B cell (primary cell): Measurements from ENCODE around the gene SLC35F3. TPM values are rescaled to one million over a fixed set of nuclear protein-coding genes. Genes with fewer than 3 reads are reported as not detected.

Experiments
- ATAC-seq: fragments of 200-7000 bp; cut with Tn5 transposase; one replicate; pipeline ENCODE4 v1.10.0; 2021; ENCODE audit warnings: low read depth, mild to moderate bottlenecking, moderate number of reproducible peaks, moderate library complexity
- CTCF ChIA-PET: fragments of 350-600 bp; sonication (Branson Sonifier 250); formaldehyde crosslinking; loops from one replicate; lab custom pipeline; 2021; ENCODE audit warnings: antibody characterized with exemption, inconsistent platforms; lab: Charles Lee
- POLR2A ChIA-PET: fragments of 350-600 bp; sonication (Branson Sonifier 250); formaldehyde crosslinking; loops from one replicate; lab custom pipeline; 2021; ENCODE audit warnings: antibody characterized with exemption; lab: Charles Lee
- DNase-seq: peaks from one replicate; pipeline ENCODE4 v3.0.0; 2013
- H2AFZ ChIP-seq: 2 replicates; pipeline ENCODE4 v1.6.1; 2012; ENCODE audit warnings: mild to moderate bottlenecking, low read depth, low read length; ENCODE audit not compliant: insufficient read depth, poor library complexity, severe bottlenecking
- H3K27ac ChIP-seq, 2 donors: 1 replicate in 1 of 2; 2 replicates in 1 of 2; pipeline ENCODE4 v1.5.1; 2012 to 2013; ENCODE audit warnings: low read length in 2 of 2, mild to moderate bottlenecking in 2 of 2, moderate library complexity in 1 of 2
- H3K27me3 ChIP-seq, 4 experiments: fragments of 200-600 bp in 1 of 4; sonication (generic) in 1 of 4; replicated peaks in 1 of 4; 1 replicate in 2 of 4; 2 replicates in 2 of 4; pipeline versions ENCODE4 v1.6.1 to v1.7.0; 2013 to 2016; ENCODE audit warnings: low read length in 3 of 4, mild to moderate bottlenecking in 2 of 4, mixed read lengths in 1 of 4, moderate library complexity in 1 of 4; ENCODE audit not compliant: insufficient read depth in 4 of 4, control insufficient read depth in 3 of 4; ENCODE audit errors: control extremely low read depth in 1 of 4
- H3K36me3 ChIP-seq, 2 experiments: replicated peaks in 1 of 2; 1 replicate in 1 of 2; 2 replicates in 1 of 2; pipeline versions ENCODE4 v1.6.1 to v1.7.1; 2013; ENCODE audit warnings: low read length in 1 of 2; ENCODE audit not compliant: insufficient read depth in 2 of 2, control insufficient read depth in 1 of 2; ENCODE audit errors: control extremely low read depth in 1 of 2, extremely low read depth in 1 of 2
- H3K4me1 ChIP-seq, 2 donors: fragments of 200-600 bp in 1 of 2; sonication (generic) in 1 of 2; 1 replicate in 1 of 2; 2 replicates in 1 of 2; pipeline versions ENCODE4 v1.5.1 to v1.6.1; 2013 to 2017; ENCODE audit warnings: low read length in 2 of 2; ENCODE audit not compliant: control insufficient read depth in 2 of 2, insufficient read depth in 2 of 2
- H3K4me2 ChIP-seq: replicated peaks from 2 replicates; pipeline ENCODE3; 2012; ENCODE audit warnings: mild to moderate bottlenecking, low read depth, low read length; ENCODE audit not compliant: poor library complexity, severe bottlenecking
- H3K4me3 ChIP-seq, 5 experiments: fragments of 200-600 bp in 1 of 5; sonication (generic) in 1 of 5; 1 replicate in 3 of 5; 2 replicates in 2 of 5; pipeline versions ENCODE4 v1.5.1 to v1.7.0; 2011 to 2016; ENCODE audit warnings: low read length in 4 of 5, mild to moderate bottlenecking in 4 of 5, low read depth in 2 of 5, control low read depth in 1 of 5, moderate library complexity in 1 of 5; ENCODE audit not compliant: insufficient read depth in 1 of 5; ENCODE audit errors: control extremely low read depth in 1 of 5, extremely low read depth in 1 of 5
- H3K79me2 ChIP-seq: fragments of 200-600 bp; sonication (generic); one replicate; pipeline ENCODE4 v1.6.0; 2016; ENCODE audit warnings: low read length; ENCODE audit not compliant: control insufficient read depth, insufficient read depth
- H3K9ac ChIP-seq: fragments of 200-600 bp; sonication (generic); 2 replicates; pipeline ENCODE4 v1.6.1; 2017; ENCODE audit warnings: mild to moderate bottlenecking, low read length, moderate library complexity
- H3K9me3 ChIP-seq, 3 donors: one replicate each; pipeline versions ENCODE4 v1.6.1 to v1.7.1; 2013; ENCODE audit warnings: low read length in 2 of 3; ENCODE audit not compliant: control insufficient read depth in 2 of 3, insufficient read depth in 1 of 3; ENCODE audit errors: control extremely low read depth in 1 of 3
- H4K20me1 ChIP-seq: 2 replicates; pipeline ENCODE4 v1.6.0; 2012; ENCODE audit warnings: mild to moderate bottlenecking, low read length; ENCODE audit not compliant: insufficient read depth, control insufficient read depth, poor library complexity, severe bottlenecking
- H3K27ac Mint-ChIP-seq: one replicate; pipeline ENCODE4 v1.8.0; 2021; ENCODE audit warnings: mixed read lengths
- H3K27me3 Mint-ChIP-seq: one replicate; pipeline ENCODE4 v1.8.0; 2021; ENCODE audit warnings: mixed read lengths
- H3K4me1 Mint-ChIP-seq: one replicate; pipeline ENCODE4 v1.8.0; 2021; ENCODE audit warnings: mixed read lengths
- H3K4me3 Mint-ChIP-seq: one replicate; pipeline ENCODE4 v1.8.0; 2021; ENCODE audit warnings: mixed read lengths
- H3K9me3 Mint-ChIP-seq: one replicate; pipeline ENCODE4 v1.8.0; 2022; ENCODE audit warnings: mixed read lengths; ENCODE audit not compliant: insufficient read depth
- CTCF ChIP-seq: fragments of 200-600 bp; IDR thresholded peaks from one replicate; pipeline ENCODE4 v1.8.0; 2022; ENCODE audit warnings: antibody characterized with exemption, mild to moderate bottlenecking
- EZH2 ChIP-seq: IDR thresholded peaks from 2 replicates; pipeline ENCODE4 v1.6.1; 2012; ENCODE audit warnings: borderline replicate concordance, low read depth, mild to moderate bottlenecking, moderate library complexity, low read length; ENCODE audit not compliant: insufficient read depth, poor library complexity, severe bottlenecking
- WGBS: methylation state at CpG from one replicate; pipeline ENCODE4 v1.1.5; 2013; ENCODE audit warnings: missing lambda C conversion rate; ENCODE audit not compliant: insufficient coverage; 5-methylcytosine and 5-hydroxymethylcytosine counted together
- intact Hi-C: fragments of 100-400 bp; cut with micrococcal nuclease; formaldehyde crosslinking; loops from one replicate; pipeline ENCODE4 v1.10.0; 2022
- polyA plus RNA-seq: library from polyadenylated mRNA; depleted of rRNA; stranded (reverse); fragments of >200 nt; gene quantifications from 2 replicates; pipeline ENCODE4 v1.2.3, GENCODE V29; 2012
- total RNA-seq, 2 donors: library from RNA; stranded (reverse); fragments of 120-200 nt in 1 of 2; gene quantifications; 1 replicate in 1 of 2; 2 replicates in 1 of 2; pipeline versions ENCODE4 v1.2.3 to v1.2.4, GENCODE V29; 2013 to 2022

Gene SLC35F3
- total and polyA plus RNA-seq, 2 donors (not counting 1 experiment from before 2014, with no cell fraction given) = not detected

GRCh38 chr1:234018816-234019215, 114.3 kb downstream of the SLC35F3 start:
- H4K20me1 ChIP-seq = no peaks in the 10 kb centered on the region
- intact Hi-C loops = no loop called here
- WGBS = 97% methylated on average over 3 of the region's 4 CpGs
- no peaks in the 10 kb centered on the region for H3K27me3 ChIP-seq
- H3K36me3 ChIP-seq = no peaks in the 10 kb centered on the region
- DNase-seq (no peak), ATAC-seq (no peak)
- no peak overlapping the region for H3K4me2 ChIP-seq
- no peak overlapping the region for H3K27ac ChIP-seq
- H3K4me3 Mint-ChIP-seq = no peak overlapping the region
- H3K4me1 Mint-ChIP-seq = no peaks in the 10 kb centered on the region
- no peak overlapping the region for H2AFZ ChIP-seq
- H3K27ac Mint-ChIP-seq = no peak overlapping the region
- ChIA-PET CTCF (no interaction called here), POLR2A (no interaction called here)
- no peak overlapping the region for H3K4me3 ChIP-seq
- no peaks in the 10 kb centered on the region for H3K79me2 ChIP-seq
- H3K9ac ChIP-seq = no peak overlapping the region
- no peaks in the 10 kb centered on the region for H3K9me3 ChIP-seq
- no peaks in the 10 kb centered on the region for H3K4me1 ChIP-seq
- peaks cover 18% of the 10 kb centered on the region for H3K27me3 Mint-ChIP-seq
- TF ChIP-seq CTCF = no peak
- TF ChIP-seq EZH2 = no peak
- H3K9me3 Mint-ChIP-seq = peaks cover 2% of the 10 kb centered on the region

GRCh38 chr1:234019387-234019786, 114.9 kb downstream of the SLC35F3 start:
- H3K36me3 ChIP-seq = no peaks in the 10 kb centered on the region
- no peak overlapping the region for H3K4me3 ChIP-seq
- H3K9me3 ChIP-seq = no peaks in the 10 kb centered on the region
- H3K9ac ChIP-seq = no peak overlapping the region
- POLR2A ChIA-PET = no interaction called here
- H3K4me2 ChIP-seq = no peak overlapping the region
- intact Hi-C loops = no loop called here
- H3K79me2 ChIP-seq = no peaks in the 10 kb centered on the region
- no peak for DNase-seq
- CTCF ChIA-PET = no interaction called here
- 94% methylated on average over 2 of the region's 2 CpGs for WGBS
- Mint-ChIP-seq H3K4me1 (no peaks in the 10 kb centered on the region), H3K27me3 (peaks cover 18% of the 10 kb centered on the region), H3K27ac (no peak overlapping the region), H3K4me3 (no peak overlapping the region), H3K9me3 (peaks cover 2% of the 10 kb centered on the region)
- H3K4me1 ChIP-seq = no peaks in the 10 kb centered on the region
- no peaks in the 10 kb centered on the region for H4K20me1 ChIP-seq
- ATAC-seq = no peak
- TF ChIP-seq EZH2 (no peak), CTCF (no peak)
- H3K27ac ChIP-seq = no peak overlapping the region
- no peak overlapping the region for H2AFZ ChIP-seq
- H3K27me3 ChIP-seq = no peaks in the 10 kb centered on the region
